NK-92 (cell line): Measurements from ENCODE around the gene ANGPTL4.

Source experiments
- DNase-seq: peaks from one replicate; lab custom pipeline; 2025; ENCODE audit not compliant: unreplicated experiment; lab: John Stamatoyannopoulos, UW

The ANGPTL4 gene

DNA sequence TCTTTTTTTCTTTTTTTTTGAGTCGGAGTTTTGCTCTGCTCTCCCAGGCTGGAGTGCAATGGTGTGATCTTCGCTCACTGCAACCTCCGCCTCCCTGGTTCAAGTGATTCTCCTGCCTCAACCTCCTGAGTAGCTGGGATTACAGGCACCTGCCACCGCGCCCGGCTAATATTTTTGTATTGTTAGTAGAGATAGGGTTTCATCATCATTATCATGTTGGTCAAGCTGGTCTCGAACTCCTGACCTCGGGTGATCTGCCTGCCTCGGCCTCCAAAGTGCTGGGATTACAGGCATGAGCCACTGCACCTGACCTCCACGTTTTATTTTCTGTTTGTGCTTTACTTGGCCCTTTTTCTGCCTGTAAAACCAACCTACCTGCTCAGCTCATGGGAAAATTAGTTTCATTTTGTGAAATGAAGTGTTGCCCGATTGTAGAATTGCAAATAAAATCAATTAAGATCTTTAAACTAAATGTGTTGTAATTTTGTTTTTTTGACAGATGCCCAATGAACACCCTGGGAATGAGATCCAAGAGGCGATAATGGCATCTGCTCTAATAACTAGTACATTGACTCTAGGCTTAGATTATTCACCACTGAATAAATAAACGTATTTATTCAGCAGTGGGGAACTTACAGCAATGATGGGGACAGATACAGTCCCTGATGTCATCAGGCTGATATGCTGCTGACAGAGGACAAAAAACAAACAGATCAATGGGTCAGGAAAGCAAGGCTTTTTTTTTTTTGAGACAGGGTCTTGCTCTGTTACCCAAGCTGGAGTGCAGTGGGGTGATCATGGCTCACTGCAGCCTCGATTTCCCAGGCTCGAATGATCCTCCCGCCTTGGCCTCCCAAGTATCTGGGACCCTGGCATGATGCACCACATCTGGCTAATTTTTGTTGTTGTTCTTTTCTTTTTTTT, 24.0 kb downstream of the ANGPTL4 start:
- DNase-seq, result no peak

GRCh38 chr19:8388612-8388958, 24.6 kb downstream of the ANGPTL4 start:
- DNase-seq, result no peak

GRCh38 chr19:8389891-8390616, 26.1 kb downstream of the ANGPTL4 start, which contains the start of gene RAB11B:
Gene RAB11B (plus strand): TSS chr19:8390360. CDS start chr19:8390417, 57 bp downstream.
- DNase-seq, result peak; percentile 93

DNA sequence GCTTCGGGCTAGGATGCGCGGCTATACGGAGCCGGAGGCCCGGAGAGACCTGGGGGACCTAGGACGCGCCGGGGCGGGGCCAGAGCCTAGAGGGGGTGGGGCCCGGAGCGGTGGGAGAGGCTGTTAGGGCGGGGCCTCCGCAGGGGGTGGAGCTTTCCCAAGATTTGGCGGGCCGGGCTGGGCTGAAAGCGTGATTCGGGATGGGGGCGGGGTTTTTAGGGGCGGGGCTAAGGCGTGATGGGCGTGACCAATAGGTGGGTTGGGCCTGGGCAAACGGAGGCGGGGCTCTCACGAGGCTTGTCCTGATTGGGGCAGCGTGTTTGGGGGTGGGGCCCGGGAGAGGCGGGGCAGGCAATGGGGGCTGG, 26.6 kb downstream of the ANGPTL4 start:
- DNase-seq, result peak; percentile 43

- DNase-seq, result no peak
Measured at GRCh38 chr19:8391198-8392016, 27.5 kb downstream of the ANGPTL4 start.

DNA sequence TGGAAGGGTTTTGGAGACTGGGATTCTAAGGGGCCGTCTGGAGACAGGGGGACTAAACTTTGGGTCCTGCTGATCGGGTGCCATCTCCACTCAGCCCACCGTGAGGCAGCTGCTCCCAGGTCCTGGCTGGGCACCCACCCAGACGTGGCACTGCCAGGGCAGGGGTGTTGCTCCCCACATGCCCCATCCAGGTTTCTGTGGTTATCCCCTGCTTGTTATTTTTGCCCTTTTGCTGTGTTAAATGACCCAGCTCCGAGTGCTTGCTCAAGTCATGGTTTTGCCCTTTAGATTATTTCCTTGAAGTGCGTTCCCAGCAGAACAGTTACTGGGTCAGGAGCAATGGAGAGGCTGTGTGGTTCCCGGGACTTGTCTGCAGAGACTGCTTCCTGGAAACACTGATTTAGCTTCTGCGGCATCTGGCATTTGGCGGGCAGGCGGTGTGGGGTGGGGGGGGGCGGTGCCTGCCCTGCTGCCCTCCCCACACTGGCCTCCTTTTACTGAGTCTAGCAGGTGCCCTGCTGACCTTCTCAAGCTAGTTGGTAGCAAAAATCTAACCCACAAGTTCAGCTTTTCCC, 28.1 kb downstream of the ANGPTL4 start:
- no peak for DNase-seq

DNA sequence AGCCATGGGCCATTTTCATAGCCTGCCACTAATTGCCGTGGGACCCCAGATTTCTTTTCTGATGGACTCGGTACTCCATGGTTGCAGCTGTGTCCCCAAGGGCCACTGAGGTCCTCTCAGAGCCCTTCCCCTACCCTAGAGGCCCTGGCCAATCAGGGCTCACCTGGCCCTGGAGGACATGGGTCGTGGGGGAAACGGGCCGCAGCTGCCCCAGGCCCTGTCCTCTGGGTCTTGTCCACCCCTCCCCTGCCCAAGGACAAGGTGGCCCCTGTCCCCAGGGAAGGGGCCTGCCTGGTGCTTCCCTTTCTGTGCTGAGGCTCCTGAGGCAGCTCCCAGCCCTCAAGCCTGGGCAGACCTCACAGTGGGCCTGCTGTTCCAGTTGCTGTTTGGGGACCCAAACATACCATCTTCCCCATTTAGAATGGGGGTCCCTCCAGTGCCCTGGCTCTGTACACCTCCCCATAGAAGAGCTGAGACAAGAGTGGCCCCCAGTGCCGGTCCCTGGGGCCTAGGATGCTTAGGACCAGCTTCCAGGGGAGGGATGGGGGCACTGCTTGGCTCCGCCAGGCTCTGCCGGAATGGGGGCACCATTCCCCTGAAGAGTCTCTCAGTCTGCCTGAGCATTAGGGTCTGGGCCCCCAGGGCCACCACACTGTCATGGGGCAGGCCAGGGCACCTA, 29.4 kb downstream of the ANGPTL4 start:
- no peak for DNase-seq

DNA sequence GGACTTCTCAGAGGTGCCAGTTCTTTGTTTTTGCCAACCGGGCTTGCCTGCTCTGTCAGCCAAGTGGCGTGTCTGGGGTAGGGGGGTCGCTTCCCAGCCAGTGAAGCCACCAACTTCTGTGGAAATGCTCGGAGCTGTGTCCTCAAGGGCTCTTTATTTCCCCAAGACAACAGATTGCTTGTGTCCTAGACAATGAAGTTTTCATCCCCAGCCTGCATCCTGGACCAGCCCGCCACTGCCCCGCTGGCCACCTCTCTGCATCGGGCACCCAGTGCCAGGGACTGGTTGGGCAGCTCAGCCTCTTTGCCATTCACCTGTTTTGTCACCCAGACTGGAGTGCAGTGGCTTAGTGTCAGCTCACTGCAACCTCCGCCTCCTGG, 29.9 kb downstream of the ANGPTL4 start:
- DNase-seq, result no peak

DNA sequence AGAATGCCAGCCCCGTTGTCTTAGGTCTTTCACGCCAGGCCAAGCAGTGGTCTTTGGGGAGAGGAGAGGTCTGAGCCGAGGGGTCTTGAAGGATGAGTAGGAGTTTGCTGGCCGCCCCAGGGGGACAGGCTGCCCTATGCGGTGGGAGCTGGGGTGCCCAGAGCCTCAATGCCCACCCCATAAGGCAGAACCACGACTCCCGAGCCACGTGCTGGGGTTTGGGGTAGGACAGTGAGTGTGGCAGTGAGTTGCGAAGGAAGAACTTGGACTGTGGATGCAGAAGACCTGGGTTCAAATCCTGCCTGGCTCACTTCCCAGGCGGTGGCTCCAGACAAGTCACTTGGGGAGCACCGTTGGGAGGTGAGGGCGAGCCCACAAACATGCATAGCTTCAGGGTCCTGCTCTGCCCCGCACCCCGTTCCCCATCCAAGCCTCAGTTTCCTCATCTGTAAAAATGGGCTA, 31.7 kb downstream of the ANGPTL4 start:
- no peak for DNase-seq

GRCh38 chr19:8396185-8396562, 32.2 kb downstream of the ANGPTL4 start:
- no peak for DNase-seq

DNA sequence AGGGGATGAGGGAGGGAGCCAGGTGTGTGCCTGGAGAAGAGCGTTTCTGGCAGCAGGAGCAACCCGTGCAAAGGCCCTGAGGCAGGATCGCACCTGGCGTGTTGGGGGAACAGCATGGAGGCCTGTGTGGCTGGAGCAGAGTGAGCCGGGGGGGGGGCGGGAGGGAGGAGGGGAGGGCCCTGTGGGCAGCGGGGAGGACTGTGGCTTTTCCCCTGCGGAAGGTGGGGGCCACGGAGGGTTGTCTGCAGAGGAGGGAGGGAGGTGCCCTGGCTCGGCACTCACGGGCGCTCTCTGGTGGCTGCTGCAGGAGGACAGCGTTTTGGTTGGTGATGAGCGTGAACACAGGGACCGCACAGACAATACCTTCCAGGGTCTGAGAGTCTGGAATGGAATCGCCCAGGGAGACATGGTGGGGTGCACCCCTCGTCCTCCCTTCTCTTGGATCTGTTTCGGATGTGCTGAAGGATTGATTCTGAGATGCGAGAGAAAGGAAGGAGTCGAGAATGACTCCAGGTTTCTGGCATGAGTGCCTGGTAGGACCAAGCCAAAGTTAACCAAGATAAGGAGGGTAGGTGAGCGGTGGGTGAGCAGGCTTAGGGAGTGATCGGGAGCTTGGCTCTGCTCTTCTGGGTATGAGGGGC, 32.7 kb downstream of the ANGPTL4 start:
- no peak for DNase-seq

DNA sequence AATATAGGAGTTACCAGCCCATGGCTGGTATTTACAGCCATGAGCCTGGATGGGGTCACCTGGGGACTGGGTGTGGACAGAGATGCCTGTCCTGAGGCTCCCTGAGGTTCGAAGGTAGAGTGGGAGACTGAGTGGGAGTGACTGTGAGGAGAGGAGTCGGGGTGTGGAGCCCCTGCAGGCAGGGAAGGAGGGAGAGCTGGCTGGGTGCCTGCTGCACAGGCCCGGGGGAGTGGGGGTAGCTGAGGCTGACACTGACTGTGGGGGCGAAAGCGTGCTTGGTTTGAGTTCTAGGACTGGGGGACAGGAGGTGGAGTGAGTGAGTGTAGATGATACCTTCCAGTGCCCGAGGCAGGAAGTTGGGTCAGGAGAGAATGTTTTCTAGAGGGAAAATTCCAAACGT, 33.3 kb downstream of the ANGPTL4 start:
- DNase-seq, result no peak

GRCh38 chr19:8397746-8398310, 33.9 kb downstream of the ANGPTL4 start:
- no peak for DNase-seq

DNA sequence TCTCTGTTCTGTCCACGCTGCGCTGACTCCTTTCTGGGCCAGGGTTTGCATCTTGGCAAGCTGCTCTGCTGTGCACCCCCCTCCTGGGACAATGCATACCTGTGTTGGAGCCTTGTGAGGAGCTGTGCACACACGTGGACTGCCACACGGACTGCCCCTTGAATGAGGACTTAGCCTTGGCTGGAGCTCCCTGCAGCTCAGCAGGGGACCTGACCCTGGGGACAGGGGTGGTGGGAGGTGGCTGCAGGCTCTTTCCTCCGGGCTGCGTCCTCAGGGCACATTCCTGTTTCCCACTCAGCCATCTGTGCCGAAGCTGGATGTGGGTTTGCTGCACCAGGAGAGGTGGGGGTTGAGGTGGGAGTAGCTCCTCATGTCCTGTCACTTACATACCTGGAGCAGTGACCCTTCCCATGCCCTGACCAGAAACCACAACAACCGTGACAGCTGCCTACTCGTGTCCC, 34.4 kb downstream of the ANGPTL4 start:
- no peak for DNase-seq

- no peak for DNase-seq
Measured at GRCh38 chr19:8399681-8400188, 35.8 kb downstream of the ANGPTL4 start.

DNA sequence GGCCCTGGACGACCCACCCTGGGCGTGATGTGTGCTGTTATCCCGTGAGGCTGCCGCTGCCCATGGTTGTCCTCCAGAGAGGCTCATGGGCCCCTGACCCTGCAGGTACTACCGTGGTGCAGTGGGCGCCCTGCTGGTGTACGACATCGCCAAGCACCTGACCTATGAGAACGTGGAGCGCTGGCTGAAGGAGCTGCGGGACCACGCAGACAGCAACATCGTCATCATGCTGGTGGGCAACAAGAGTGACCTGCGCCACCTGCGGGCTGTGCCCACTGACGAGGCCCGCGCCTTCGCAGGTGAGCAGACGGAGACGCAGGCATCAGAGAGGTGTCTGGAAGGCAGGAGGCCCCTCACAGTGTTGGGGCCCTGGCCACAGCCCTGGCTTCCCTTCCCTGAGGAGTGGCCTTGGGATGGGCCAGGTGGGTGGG, 38.0 kb downstream of the ANGPTL4 start:
- no peak for DNase-seq

DNA sequence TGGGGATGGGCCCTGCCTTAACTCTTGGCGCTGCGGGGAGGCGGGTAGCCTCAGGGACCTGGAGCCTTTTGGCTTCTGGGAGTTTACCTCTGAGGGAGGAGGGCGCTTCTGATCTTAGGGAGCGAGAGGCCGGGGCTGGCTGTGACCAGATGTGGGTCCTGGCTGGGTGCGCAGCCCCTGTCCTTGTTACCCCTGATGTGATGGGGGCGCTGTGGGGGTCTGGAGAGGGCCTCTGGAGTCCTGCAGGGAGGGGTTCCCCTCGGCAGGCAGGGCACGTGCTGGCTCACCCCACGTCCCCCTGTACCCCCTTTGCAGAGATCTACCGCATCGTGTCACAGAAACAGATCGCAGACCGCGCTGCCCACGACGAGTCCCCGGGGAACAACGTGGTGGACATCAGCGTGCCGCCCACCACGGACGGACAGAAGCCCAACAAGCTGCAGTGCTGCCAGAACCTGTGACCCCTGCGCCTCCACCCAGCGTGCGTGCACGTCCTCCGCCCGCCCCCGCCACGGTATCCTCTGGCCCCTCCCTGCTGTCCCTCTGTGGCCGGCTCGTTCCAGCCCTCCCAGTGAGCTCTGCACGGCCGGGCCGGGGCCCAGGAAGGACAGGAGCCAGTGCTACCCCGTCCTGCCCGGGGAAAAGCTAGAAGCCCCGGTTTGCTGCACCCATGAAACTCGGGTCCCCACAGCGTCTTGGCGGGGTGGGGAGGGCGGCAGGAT, 39.3 kb downstream of the ANGPTL4 start:
- no peak for DNase-seq

- no peak for DNase-seq
Measured at GRCh38 chr19:8403820-8404109, 39.8 kb downstream of the ANGPTL4 start.
